T follicular helper cell (primary cell): ENCODE data around the gene HSDL1.

ENCODE experiments used
- DNase-seq: peaks from one replicate; pipeline ENCODE4 v3.0.0-alpha.2; 2020; ENCODE audit warnings: low read depth

The HSDL1 gene

GRCh38 chr16:84107921-84108320 is 37.1 kb downstream of the HSDL1 start:
- DNase-seq = no peak

- DNase-seq = no peak
These were observed 38.8 kb downstream of the HSDL1 start for GRCh38 chr16:84105948-84106740.

GRCh38 chr16:84105301-84105815 is 39.6 kb downstream of the HSDL1 start:
- no peak for DNase-seq

- DNase-seq = no peak
These were observed 40.7 kb downstream of the HSDL1 start for GRCh38 chr16:84104231-84104630.

- no peak for DNase-seq
These were observed 41.3 kb downstream of the HSDL1 start for GRCh38 chr16:84103678-84104077.

GRCh38 chr16:84098939-84099338 is 46.0 kb downstream of the HSDL1 start:
- DNase-seq = no peak

- no peak for DNase-seq
These were observed 48.5 kb downstream of the HSDL1 start for GRCh38 chr16:84096447-84097005.

GRCh38 chr16:84095466-84095865 is 49.5 kb downstream of the HSDL1 start:
- no peak for DNase-seq

- DNase-seq = no peak
These were observed 51.1 kb downstream of the HSDL1 start for GRCh38 chr16:84093879-84094270.

- DNase-seq = no peak
These were observed 51.7 kb downstream of the HSDL1 start for GRCh38 chr16:84093120-84093878.

- DNase-seq = no peak
These were observed 53.5 kb downstream of the HSDL1 start for GRCh38 chr16:84091460-84091859.

- no peak for DNase-seq
These were observed 54.8 kb downstream of the HSDL1 start for GRCh38 chr16:84090211-84090610.

GRCh38 chr16:84088695-84089395 is 56.1 kb downstream of the HSDL1 start:
- peak; percentile 19 for DNase-seq

- DNase-seq = no peak
These were observed 57.4 kb downstream of the HSDL1 start for GRCh38 chr16:84087466-84088151.

- no peak for DNase-seq
These were observed 58.0 kb downstream of the HSDL1 start for GRCh38 chr16:84087001-84087400.

- no peak for DNase-seq
These were observed 58.6 kb downstream of the HSDL1 start for GRCh38 chr16:84086341-84086740.

- no peak for DNase-seq
These were observed 59.2 kb downstream of the HSDL1 start for GRCh38 chr16:84085773-84086172.

- no peak for DNase-seq
These were observed 59.7 kb downstream of the HSDL1 start for GRCh38 chr16:84085271-84085667.

GRCh38 chr16:84084570-84085270 is 60.3 kb downstream of the HSDL1 start:
- DNase-seq = peak; percentile 56

- no peak for DNase-seq
These were observed 62.0 kb downstream of the HSDL1 start for GRCh38 chr16:84082835-84083569.
